Kidney (tissue), 14 donors: ENCODE measurements around the gene PITRM1. TPM values are rescaled to one million over a fixed set of nuclear protein-coding genes. Genes with fewer than 3 reads are reported as not detected.

Source experiments
- DNase-seq, 5 donors: peaks; one replicate each; pipeline ENCODE4 v3.0.0-alpha.2; 2013 to 2020
- FAIRE-seq: peaks from 2 replicates; lab custom pipeline; 2012; peaks lifted over from hg19 to GRCh38; lab: Jason Lieb, UNC
- H3K27ac ChIP-seq, 2 donors: one replicate each; pipeline ENCODE4 v1.7.0; 2013; ENCODE audit warnings: low read depth in 2 of 2, low read length in 2 of 2, inconsistent platforms in 1 of 2
- H3K27me3 ChIP-seq: one replicate; pipeline ENCODE4 v1.7.1; 2013; ENCODE audit warnings: low read length, inconsistent platforms; ENCODE audit not compliant: control insufficient read depth, insufficient read depth
- H3K36me3 ChIP-seq, 3 donors: one replicate each; pipeline versions ENCODE4 v1.7.0 to v1.7.1; 2013; ENCODE audit warnings: low read length in 3 of 3, control low read depth in 1 of 3, inconsistent platforms in 1 of 3; ENCODE audit not compliant: insufficient read depth in 3 of 3, control insufficient read depth in 2 of 3
- H3K4me1 ChIP-seq, 3 donors: one replicate each; pipeline versions ENCODE4 v1.7.0 to v1.7.1; 2013; ENCODE audit warnings: low read length in 3 of 3, inconsistent platforms in 1 of 3, low read depth in 1 of 3; ENCODE audit not compliant: control insufficient read depth in 2 of 3, insufficient read depth in 2 of 3
- H3K4me3 ChIP-seq, 3 donors: one replicate each; pipeline versions ENCODE4 v1.7.0 to v1.8.1; 2013; ENCODE audit warnings: low read length in 3 of 3, control low read depth in 1 of 3, inconsistent platforms in 1 of 3
- H3K9ac ChIP-seq, 3 donors: one replicate each; pipeline versions ENCODE4 v1.7.0 to v1.7.1; 2013; ENCODE audit warnings: low read length in 3 of 3, control low read depth in 1 of 3, inconsistent platforms in 1 of 3
- H3K9me3 ChIP-seq, 3 donors: one replicate each; pipeline versions ENCODE4 v1.7.0 to v1.7.1; 2013; ENCODE audit warnings: low read length in 3 of 3, control low read depth in 1 of 3, inconsistent platforms in 1 of 3; ENCODE audit not compliant: control insufficient read depth in 2 of 3, insufficient read depth in 1 of 3
- CTCF ChIP-seq: IDR thresholded peaks from 3 replicates; pipeline ENCODE4 v1.5.1; 2012; ENCODE audit warnings: mild to moderate bottlenecking, moderate library complexity, borderline replicate concordance; ENCODE audit not compliant: insufficient read depth; ENCODE audit errors: extremely low read depth
- intact Hi-C: fragments of 100-400 bp; cut with DNase I; formaldehyde crosslinking; loops from one replicate; pipeline ENCODE4 v1.11.1; 2022
- polyA plus RNA-seq: library from polyadenylated mRNA; stranded (reverse); fragments of 350-450 nt; fragmentation: Illumina TruSeq; extraction: RNeasy Lipid Tissue Mini Kit (QIAGEN cat#74804); gene quantifications from one replicate; pipeline ENCODE4 v1.2.3, GENCODE V29; 2014; ENCODE audit warnings: low read depth, low replicate concordance; ENCODE audit not compliant: insufficient read depth
- total RNA-seq: library from RNA; stranded (reverse); fragmentation: NEBNext Ultra II Directional; extraction: Animal tissue kit (Norgen Biotek cat#: 25700); gene quantifications from one replicate; pipeline ENCODE4 v1.2.1, GENCODE V29; 2021
- donor health status: control.
- donor health status: control.
- donor health status: control.
- donor health status: control.
- donor health status: control.
- donor health status: DM: yes; HTN: yes; CAD: no.
- donor health status: Normal renal cell carcinoma (clear cell type).

PITRM1 gene
- total and polyA plus RNA-seq, 2 donors from 2014 or later = 28.8 to 60.7 TPM

DNA sequence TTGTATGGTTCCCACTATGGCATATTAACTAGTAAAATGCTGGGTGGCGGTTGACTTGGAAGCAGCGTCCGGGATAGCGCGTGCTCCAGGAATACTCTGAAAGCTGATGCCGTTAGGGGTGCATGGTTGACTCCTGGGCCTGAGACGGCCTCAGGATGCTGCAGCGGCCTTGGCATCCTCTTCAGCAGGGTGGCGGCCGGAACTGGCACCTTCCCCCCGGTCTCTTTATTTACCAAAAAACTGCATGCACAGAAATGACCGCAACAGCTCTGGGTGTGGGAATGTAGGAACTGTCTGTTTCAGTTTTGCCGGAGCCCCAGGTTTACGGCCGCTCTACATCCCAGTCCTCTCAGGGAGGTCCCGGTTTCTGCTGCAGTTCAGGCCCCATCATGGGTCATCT, 76.4 kb downstream of the PITRM1 start:
- peak in 1 of 5 donors; percentile 66 for DNase-seq
- no peak overlapping the region for H3K4me3 ChIP-seq
- intact Hi-C loops = no loop called here
- no peak for TF ChIP-seq CTCF
- H3K4me1 ChIP-seq = peaks cover 3 to 11% (median 7%) of the 10 kb centered on the region in 3 donors
- H3K9ac ChIP-seq = peak overlapping the region in 1 of 3 donors; percentile 28
- no peaks in the 10 kb centered on the region for H3K27me3 ChIP-seq
- no peaks in the 10 kb centered on the region for H3K36me3 ChIP-seq
- no peaks in the 10 kb centered on the region for H3K9me3 ChIP-seq
- peak overlapping the region; percentile 83 to 86 for H3K27ac ChIP-seq
- FAIRE-seq = no peak

DNA sequence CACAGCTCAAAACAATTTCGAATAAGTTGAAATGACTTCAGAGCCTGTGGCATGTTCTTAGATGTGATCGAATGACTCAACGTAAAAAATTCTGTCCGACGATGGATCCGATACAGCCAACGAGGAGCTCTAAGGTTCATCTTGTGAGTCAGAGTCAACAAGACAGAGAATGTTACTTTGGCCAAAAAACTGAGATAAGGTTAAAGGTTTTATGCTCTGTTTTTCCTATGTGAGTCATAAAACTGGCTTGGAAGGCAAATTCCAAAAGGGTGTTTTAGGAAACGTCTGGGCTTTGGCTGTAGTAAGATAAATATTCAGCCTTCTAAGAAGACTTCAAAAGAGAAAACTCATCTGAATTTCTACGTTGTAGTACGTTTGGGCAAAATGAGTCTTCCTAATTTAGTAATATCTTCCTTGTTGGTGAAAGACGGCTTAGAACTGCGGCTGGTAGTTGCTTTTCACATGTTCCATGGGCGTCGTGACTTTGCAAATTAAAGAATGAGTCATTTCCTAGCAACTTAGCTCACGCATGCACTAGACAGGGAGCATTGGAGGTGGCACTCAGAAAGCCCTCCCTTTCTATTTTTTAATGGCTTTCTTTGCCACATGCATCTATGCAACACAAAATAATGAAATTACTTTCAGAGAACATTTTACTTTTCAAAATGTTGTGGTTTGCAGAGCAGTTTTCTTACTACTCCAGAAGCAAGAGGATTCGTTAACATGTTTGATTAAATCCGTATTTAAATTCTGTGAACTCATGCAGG, 77.0 kb downstream of the PITRM1 start:
- intact Hi-C loops = no loop called here
- no peak overlapping the region for H3K4me3 ChIP-seq
- peak overlapping the region in 1 of 3 donors; percentile 28 for H3K9ac ChIP-seq
- no peak for TF ChIP-seq CTCF
- peak overlapping the region; percentile 83 to 86 for H3K27ac ChIP-seq
- H3K27me3 ChIP-seq = no peaks in the 10 kb centered on the region
- H3K36me3 ChIP-seq = no peaks in the 10 kb centered on the region
- DNase-seq (peak in 3 of 5 donors; percentile 12 to 70 (median 61)), FAIRE-seq (peak; percentile 25)
- peaks cover 3 to 11% (median 7%) of the 10 kb centered on the region in 3 donors for H3K4me1 ChIP-seq
- H3K9me3 ChIP-seq = no peaks in the 10 kb centered on the region

DNA sequence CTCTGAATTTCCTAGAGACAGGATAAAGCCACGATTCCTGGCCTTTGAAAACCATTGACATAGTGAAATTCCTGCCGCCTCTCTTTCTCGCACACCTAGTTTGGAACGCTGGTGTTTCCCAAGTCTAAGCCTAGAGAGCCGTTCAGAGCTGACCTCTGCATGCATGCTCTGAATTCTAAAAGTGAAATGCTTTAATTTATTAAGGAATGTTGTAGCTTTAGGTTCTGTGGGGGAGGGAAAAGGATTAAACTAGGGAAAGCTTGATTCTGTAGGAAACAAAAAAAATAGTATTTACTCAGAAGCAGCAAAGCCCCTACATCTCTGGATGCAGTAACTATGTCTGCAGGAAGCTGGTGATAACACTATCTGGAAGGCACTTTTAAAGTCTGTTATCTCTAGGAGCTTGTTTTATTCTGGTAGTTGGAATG, 78.0 kb downstream of the PITRM1 start:
- FAIRE-seq = no peak
- intact Hi-C loops = no loop called here
- TF ChIP-seq CTCF = no peak
- Histone ChIP-seq H3K9me3 (no peaks in the 10 kb centered on the region), H3K4me1 (peaks cover 3 to 11% (median 7%) of the 10 kb centered on the region in 3 donors), H3K4me3 (no peak overlapping the region), H3K27ac (peak overlapping the region; percentile 17 to 86), H3K36me3 (no peaks in the 10 kb centered on the region), H3K9ac (no peak overlapping the region), H3K27me3 (no peaks in the 10 kb centered on the region)
- DNase-seq = peak in 3 of 5 donors; percentile 4 to 55 (median 53)
